Measurements from ENCODE around the gene PLOD1.
"Not testable (repeated sequence)": the region's sequence is repeated elsewhere in the genome, so short reads cannot be mapped to it uniquely, and the experiment has no call there.

The PLOD1 gene

DNA sequence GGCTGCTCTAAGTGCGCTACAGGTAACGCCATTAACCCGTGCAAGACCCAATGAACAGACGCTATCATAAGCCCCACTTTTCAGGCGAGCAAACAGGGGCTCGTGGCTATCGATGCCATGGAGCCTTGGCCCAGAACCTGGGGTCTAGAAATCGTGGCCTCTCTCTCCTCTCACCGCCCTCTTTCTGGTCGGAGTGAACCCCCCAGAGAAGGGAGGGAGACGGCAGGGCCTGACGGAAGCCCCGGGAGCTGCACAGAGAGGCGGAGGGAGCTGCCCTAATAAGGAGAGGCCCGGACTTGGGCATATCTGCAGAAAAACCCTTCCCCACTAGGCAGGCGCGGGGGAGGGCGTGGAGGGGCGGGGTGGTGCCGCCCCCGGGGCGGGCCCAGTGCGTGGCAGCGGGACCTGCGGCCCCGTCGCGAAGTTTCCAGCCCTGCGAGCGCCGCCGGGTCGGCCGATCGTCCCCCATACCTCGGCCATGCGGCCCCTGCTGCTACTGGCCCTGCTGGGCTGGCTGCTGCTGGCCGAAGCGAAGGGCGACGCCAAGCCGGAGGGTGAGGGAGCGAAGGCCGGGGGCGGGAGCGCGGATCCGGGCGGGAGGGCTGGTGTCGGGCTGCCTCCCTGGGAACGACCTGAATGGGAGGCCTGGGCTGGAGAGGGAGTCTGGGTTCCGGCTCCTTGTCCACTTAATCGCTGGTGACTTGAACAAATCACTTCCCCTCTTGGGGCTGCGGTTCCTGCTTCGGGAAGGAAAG lies at the start of gene PLOD1:
PLOD1 (plus strand) TSS at position 416 of the 755 bp plus-strand sequence; CDS start at position 479, 63 bp downstream.
- DNase-seq (ENCODE audit: low spot score): peak; percentile 98

GRCh38 chr1:11885916-11886315 lies 48.6 kb upstream of the PLOD1 start:
- no peak for DNase-seq (ENCODE audit: low spot score)

- no peak for DNase-seq (ENCODE audit: low spot score)
These were observed 47.4 kb upstream of the PLOD1 start for GRCh38 chr1:11886986-11887665.

- no peak for DNase-seq (ENCODE audit: low spot score)
These were observed 46.9 kb upstream of the PLOD1 start for GRCh38 chr1:11887666-11888007.

GRCh38 chr1:11888206-11888876 lies 46.2 kb upstream of the PLOD1 start:
- DNase-seq (ENCODE audit: low spot score): no peak

DNA sequence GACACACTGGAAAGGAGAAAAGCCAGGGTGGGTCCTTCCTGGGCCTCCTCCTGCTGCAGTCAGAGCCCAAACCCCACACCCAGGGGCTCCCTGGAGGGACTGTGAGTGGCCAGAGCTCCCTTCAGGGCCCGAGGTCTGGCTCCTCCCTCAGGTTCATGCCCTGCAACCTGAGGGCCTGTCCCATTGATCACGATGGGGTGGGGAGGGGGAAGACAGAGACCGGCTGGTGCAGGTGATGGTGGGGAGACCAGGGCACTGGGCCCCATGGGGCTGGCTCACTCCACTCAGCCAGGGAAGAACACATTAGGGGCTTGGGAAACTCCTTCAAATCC lies 45.7 kb upstream of the PLOD1 start:
- no peak for DNase-seq (ENCODE audit: low spot score)

DNA sequence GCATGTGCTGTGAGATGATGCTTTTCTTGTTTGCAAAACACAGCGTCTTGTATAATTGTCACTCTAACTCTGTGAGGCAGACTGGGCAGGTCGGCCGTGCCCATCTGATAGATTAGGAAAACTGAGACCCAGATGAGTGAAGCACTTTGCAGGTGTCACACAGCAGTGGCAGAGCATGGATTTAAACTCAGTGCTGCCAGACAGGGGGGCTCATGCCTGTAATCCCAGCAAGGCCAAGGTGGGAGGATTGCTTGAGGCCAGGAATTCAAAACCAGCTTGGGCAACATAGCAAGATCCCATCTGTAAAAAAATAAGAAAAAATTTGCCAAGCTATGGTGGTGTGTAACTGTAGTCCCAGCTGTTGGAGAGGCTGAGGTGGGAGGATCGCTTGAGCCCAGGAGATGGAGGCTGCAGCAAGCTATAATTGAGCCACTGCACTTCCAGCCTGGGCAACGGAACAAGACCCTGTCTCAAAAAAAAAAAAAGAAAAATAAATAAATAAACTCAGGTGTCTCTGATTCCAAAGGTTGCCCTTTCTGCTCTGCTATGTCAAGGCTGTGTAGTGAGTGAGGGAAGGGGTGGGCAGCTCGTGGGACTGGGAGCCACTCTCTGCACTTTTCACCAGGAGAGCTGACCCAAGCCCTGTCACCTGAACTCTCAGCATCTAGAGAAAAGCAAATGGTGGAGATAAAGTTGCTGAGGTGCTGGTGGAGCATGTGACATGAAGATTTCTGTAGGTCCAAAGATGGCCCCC lies 42.9 kb upstream of the PLOD1 start:
- no peak for DNase-seq (ENCODE audit: low spot score)

DNA sequence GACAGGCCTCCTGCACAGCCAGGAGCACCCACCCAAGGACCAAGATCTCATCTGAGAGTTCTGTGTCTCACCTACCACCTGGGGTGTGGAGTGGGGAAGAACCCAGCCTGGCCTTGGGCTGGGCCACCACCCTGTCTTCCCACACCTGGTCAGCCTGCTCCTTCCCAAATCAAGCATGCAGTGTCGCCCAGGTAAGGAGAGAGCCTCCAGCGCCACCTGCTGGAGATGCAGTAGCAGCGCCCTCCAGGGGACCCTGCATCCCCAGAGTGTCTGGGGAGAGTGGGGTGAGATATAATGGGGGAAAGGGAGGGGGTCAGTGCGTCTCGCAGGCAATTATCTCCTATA lies 40.6 kb upstream of the PLOD1 start:
- peak; percentile 82 for DNase-seq (ENCODE audit: low spot score)

DNA sequence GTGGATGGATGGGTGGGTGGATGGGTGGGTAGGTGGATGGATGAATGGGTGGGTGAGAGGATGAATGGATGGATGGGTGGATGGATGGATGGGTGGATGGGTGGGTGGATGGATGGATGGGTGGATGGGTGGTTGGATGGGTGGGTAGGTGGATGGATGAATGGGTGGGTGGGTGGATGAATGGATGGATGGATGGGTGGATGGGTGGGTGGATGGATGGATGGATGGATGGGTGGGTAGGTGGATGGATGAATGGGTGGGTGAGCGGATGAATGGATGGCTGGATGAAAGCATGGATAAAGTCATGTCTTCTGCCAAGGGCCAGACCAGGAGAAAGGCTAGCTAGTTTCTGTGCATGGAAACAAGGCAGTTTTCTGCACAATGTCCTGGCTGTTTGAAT lies 40.0 kb upstream of the PLOD1 start:
- not testable (repeated sequence) for DNase-seq (ENCODE audit: low spot score)

DNA sequence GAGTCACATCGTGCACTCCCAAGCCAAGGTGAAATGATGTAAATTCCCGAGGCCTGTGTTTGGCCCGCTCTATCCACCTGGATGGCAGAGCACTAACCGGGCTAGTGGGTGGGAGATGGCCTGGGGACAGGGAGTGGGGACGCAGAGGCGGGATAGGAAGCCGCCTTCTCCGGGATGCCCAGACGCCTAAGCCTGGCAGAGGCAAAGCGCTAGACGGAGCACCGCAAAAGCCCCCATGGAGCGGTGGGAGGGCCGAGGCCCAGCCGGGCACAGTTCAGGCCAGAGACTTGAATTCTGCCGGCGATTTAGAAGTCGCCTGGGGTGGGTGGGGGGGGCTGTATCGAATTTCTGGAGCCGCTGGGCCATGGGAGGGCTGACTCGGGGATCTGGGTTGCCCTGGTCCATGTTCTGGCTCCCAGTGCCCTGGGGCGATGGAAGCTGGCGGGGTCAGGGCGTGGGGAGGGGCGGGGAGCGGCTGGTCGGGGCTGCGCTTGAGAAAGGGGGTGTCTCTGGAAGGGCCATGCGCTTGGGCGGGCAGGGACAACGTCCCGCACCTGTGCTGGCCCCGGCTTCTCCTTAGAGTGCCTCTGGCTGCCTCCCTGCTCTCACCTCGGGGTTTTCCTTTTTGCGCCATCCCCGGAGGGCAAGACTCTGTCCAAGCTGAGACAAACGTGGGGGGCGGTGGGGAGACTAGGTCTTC lies 36.3 kb upstream of the PLOD1 start:
- DNase-seq (ENCODE audit: low spot score): no peak

- DNase-seq (ENCODE audit: low spot score): peak; percentile 36
These were observed 35.6 kb upstream of the PLOD1 start for GRCh38 chr1:11898831-11899467.

DNA sequence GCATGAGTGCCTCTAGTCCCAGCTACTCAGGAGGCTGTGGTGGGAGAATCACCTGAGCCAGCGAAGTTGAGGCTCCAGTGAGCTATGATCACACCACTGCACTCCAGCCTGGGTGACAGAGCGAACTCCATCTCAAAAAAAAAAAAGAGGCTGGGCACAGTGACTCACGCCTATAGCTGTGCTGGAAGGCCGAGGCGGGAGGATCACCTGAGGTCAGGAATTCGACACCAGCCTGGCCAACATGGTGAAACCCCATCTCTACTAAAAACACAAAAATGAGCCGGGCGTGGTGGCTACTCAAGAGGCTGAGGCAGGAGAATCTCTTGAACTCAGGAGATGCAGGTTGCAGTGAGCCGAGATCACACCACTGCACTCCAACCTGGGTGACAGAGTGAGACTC lies 33.1 kb upstream of the PLOD1 start:
- not testable (repeated sequence) for DNase-seq (ENCODE audit: low spot score)

DNA sequence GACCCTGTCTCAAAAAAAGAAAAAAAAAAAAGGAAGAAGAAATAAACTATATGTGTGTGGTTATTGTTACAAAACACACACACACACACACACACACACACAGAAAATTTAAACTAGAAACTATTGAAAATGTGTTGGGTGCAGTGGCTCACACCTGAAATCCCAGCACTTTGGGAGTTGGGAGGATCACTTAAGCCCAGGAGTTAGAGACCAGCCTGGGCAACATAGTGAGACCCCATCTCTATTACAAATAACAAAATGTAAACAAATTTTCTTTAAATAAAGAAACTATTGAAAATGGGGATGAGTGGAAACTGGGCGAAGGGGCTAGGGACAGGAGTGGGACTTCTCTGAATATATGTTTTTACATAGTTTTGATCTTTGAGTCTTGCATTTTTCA lies 31.3 kb upstream of the PLOD1 start:
- DNase-seq (ENCODE audit: low spot score): no peak

GRCh38 chr1:11904156-11904555 lies 30.4 kb upstream of the PLOD1 start:
- not testable (repeated sequence) for DNase-seq (ENCODE audit: low spot score)

GRCh38 chr1:11904978-11905377 lies 29.5 kb upstream of the PLOD1 start:
- DNase-seq (ENCODE audit: low spot score): no peak

GRCh38 chr1:11906870-11907269 lies 27.6 kb upstream of the PLOD1 start:
- no peak for DNase-seq (ENCODE audit: low spot score)

- peak; percentile 92 for DNase-seq (ENCODE audit: low spot score)
These were observed 27.0 kb upstream of the PLOD1 start for GRCh38 chr1:11907275-11908094.

- peak; percentile 73 for DNase-seq (ENCODE audit: low spot score)
These were observed 26.3 kb upstream of the PLOD1 start for GRCh38 chr1:11908095-11908675.

DNA sequence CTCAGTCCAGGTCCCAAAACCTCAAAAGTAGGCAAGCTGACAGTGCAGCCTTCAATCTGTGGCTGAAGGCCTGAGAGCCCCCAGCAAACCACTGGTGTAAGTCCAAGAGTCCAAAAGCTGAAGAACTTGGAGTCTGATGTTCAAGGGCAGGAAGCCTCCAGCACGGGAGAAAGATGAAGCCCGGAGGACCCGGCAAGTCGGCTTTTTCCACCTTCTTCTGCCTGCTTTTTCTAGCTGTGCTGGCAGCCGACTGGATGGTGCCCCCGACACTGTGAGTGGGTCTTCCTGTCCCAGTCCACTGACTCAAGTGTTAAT lies 23.6 kb upstream of the PLOD1 start:
- not testable (repeated sequence) for DNase-seq (ENCODE audit: low spot score)

GRCh38 chr1:11912000-11912399 lies 22.5 kb upstream of the PLOD1 start:
- no peak for DNase-seq (ENCODE audit: low spot score)
